DMS114 treated with DMSO at 0.1 percent for 48 hours (cell line): ENCODE data around the gene ARL4C.
"Not testable (repeated sequence)": the region's sequence is repeated elsewhere in the genome, so short reads cannot be mapped to it uniquely, and the experiment has no call there.

Experiments
- DNase-seq: peaks from one replicate; lab custom pipeline; 2025; ENCODE audit not compliant: unreplicated experiment; lab: John Stamatoyannopoulos, UW

ARL4C gene

DNA sequence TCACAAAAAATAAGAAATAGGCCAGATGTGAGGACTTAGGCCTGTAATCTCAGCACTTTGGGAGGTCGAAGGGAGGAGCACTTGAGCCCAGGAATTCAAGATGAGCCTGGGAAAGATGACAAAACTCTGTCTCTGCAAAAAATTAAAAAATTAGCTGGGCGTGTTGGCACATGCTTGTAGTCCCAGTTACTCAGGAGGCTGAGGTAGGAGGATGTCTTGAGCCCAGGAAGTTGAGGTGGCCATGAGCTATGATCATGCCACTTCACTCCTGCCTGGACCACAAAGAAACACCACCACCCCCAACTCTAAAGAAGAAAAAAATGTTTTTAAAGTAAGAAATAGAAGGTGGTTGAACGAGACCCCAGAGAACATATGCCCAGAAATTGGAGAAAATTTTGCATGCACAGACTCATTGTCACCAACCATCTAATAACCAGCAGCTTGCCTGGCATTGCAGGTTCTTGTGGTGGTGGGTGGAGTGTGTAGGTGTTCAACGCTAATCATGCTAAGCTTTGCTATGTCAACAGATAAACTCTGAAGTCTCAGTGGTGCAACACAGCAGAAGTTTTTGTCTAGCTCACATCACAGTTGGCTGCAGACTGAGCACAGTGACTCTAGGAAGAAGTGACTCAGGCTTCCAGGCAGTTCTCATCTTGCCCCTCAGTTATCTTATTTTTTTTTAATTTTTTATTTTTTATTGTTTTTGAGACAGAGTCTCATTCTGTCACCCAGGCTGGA is 18.6 kb downstream of the ARL4C start:
- DNase-seq, result no peak

DNA sequence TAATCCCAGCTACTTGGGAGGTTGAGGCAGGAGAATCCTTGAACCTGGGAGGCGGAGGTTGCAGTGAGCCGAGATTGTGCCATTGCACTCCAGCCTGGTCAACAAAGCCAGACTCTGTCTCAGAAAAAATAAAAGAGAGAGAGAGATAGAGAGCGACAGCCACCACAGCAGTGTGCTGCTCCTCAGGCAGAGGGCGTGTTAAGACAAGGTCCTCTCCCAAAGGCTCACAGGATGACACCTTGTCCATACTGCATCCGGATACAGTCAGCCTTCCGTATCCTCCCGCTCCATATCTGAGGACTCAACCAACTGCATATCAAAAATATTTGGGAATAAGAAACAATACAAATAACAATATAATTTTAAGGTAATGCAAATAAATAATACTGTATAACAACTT is 20.1 kb downstream of the ARL4C start:
- DNase-seq, result no peak

DNA sequence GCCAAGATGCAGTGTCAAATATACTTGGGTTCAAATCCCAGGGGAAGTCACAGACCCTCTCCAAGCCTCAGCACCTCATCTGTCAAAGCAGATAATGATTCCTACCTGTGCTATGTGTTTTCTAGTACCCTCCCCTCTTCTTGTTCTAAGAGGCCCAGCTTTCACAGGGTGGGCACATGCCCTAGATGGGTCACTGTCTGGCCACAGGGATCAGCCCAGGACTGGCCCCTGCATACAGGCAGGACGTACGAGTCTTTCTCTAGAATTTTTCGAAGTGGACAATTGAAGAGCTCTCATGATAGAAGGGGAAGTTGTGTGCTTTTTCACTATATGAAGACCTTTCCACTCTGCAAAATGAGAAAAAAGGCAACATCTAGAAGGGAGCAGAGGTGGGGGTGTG is 22.2 kb downstream of the ARL4C start:
- no peak for DNase-seq

DNA sequence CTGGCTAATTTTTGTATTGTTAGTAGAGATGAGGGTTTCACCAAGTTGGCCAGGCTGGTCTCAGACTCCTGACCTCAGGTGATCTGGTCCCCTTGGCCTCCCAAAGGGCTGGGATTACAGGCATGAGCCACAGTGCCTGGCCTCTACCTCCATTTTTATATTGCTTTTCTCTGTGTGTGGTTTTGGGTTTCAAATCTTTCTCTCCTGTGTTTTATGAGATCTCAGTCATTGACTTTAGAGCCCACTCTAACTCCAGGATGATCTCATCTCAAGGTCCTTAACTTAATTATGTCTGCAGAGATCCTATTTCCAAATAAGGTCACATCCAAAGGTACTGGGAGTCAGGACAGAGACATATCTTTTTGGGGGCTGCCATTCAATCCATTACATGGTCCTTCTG is 24.7 kb downstream of the ARL4C start:
- no peak for DNase-seq

DNA sequence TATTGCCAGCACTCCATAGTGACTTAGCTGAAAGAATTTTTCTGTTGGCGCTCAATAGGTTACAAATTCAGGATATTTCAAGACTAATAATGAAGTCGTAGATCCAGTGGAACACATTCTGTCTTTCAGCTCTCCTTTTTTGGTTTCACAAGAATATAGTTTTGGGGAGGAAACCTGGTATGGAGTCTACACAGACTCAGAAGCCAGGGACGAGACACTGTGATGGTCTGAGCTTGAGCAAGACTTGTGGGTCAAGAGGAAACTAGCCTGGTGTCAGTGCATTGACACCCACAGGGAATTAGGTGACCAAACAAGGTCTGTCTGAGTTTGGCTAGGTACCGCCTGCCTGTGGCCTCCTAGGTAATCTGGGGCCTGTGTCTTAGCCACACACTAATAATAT is 26.9 kb downstream of the ARL4C start:
- no peak for DNase-seq

DNA sequence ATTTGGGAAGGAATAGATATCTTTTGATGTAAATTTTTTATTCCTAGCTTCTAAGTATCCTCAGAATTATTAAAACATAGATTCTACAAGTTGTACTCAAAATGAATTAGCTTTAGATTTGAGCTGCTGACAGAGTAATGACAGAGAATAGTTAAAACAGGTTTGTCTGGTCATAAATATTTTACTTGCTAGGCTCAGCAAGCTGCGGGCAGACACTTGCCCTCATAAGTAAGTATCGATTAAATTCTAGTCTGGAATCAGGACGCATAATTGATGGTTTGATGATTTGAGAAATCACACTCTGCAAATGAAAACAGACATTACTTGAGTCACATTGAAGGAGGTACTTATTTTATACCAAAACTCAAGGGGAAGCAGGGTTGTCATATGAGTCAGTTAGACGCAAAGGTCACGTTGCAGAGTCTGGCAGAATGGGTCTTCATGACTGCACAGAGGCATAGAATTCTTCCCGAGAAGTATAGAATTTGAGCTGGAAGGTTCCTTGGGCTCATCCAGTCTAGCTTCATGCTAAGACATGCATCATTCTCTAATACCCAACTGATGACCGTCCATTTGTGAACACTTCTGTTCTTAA is 27.5 kb downstream of the ARL4C start:
- no peak for DNase-seq

DNA sequence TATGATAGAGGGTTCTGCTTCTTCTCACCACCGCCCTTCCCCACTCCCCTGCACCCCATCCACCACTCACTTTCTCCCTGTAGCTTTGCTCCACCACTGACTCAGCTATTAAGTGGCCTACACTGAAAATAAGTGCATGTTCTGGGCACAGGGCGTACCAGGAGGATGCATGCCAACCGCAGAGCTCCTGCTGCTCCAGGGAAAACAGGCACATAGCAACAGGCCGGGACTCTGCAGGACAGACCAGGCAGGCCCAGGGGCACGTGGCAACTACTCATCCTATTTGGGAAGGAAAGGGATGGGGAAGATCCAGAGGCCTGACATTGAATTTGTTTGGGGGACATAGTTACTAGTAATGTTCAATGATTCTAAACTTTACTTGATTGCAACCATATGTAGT is 28.4 kb downstream of the ARL4C start:
- DNase-seq, result no peak

DNA sequence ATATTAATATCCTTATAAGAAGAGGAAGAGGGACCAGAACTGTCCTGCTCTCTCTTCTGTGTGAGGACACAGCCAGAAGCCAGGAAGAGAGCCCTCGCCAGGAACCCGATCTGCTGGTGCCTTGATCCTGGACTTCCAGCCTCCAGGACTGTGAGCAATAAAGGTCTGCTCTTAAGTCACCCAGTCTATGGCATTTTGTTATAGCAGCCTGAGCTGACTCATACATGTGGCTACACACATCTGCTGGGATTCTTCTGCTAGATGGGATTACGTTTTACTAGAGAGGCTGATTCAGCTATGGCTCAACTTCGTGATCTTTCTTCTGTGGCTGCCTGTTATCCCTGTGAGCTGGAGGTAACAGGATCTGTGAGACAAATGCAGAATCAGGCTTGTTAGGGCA is 29.6 kb downstream of the ARL4C start:
- no peak for DNase-seq

DNA sequence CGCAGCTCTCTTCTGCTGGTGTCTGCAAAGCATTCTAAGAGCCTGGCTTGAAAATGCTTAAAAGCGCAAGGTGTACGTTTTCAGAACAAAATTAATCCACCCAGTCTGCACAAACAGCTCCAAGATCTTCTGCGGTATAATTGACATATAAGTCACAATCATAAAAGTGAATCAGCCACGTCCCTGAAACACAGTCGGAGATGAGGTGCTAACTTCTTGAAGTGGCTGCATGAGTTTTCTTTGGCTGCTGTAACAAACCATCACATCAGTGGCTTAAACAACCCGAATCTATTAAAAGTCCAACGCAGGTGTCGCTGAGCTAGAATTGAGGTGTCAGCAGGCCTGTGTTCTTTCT is 32.6 kb downstream of the ARL4C start:
- no peak for DNase-seq

DNA sequence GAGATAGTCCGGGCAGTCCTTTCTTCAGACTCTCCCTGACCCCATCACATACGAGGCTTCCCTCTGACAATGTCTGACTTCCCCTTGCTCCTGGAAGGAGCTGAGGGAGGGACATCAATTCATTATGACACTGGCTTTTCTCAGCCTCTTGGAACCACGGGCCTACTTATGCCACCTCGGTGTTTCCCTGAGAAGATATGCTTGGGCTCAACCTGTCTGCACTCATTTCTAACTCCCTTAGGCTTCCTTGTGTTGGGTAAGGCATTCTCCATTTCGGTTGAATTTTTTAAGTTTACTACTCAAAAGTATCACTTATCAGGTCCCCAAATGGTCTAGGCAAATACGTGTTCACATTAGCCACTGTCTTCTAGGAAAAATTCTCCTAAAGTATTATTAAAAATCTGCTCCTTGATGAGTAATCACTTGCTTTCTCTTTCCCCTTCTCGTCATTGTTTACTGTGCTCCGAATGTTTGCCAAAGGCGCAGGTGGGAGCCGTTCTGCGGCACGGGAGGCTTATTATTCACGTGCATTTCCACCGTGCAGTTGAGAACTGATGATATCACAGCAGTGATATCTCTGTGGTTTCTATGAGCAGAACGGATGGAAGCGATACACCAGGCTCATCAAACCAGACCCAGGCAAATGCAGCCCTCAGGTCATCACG is 33.1 kb downstream of the ARL4C start:
- no peak for DNase-seq

DNA sequence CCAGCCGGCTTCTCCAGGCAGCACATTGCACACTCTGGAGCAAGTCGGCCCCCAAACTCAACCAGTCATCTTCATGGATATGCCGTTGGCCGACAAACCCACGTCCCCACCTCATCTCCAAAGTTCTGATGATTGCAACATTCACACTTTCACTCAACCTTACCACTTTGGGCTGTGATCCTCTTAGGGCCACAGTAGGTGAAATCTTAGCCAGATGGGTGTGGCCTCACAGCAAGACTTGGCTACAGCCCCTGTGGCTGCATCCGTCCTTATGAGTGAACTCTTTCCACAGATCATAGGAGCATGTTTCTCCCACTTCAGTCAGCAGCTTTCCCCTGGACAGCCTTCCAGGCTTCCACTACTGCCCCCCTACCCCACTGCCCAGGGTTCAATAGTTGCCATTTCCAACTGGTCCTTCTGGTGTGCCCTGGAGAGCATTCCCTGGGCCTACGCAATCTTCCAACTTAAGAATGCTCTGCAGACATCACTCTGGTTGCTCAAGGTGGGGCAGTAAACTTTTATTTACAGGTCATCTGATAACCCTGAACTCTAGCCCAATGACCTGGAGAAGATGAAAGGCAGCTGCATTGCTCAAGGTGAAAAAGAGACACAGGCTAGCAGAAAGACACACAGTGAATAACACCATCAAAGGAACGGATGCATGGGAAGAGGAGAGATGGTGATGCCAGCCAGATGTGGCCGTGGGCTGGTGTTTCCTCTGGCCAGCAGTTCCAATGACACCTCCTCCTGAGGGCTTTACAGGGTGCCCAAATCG is 34.5 kb downstream of the ARL4C start:
- no peak for DNase-seq

DNA sequence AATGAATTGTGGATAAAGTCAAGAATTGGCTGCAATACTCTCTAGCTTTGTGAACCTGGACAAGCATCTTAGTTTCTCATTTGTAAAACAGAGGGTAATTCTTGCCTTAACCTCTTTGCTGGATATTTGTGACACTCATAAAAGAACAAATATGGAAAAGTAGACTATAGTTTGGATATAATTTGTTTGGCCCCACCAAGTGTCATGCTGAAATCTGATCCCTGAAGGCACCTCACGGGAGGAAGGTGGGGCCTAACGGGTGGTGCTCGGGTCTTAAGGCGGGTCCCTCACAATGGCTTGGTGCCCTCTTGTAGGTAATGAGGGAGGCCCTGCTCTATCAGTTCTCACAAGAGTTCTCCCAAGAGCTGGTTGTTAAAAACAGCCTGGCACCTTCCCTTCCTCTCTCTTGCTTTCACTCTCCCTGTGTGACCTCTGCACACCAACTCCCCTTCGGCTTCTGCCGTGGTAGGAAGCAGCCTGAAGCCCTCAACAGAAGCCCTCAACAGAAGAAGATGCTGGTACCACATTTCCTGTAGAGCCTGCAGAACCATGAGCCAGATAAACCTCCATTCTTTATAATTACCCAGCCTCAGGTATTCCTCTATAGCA is 37.4 kb downstream of the ARL4C start:
- no peak for DNase-seq

DNA sequence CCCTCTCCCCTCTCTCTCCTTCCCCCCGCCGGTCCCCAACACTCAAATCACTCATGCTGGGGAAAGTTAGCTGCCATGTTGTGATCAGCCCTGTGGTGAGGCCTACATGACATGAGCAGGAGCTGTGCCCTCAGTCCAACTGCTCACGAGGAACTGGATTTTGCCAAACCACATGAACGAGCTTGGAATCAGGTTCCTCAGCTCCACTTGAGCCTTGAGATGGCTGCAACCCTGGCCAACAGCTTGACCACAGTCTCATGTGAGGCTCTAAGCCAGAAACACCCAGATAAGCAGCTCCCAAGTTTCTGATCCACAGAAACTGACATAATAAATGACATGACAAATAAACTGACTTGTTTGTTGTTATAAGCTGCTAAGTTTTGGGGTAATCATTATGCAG is 38.4 kb downstream of the ARL4C start:
- DNase-seq, result no peak

DNA sequence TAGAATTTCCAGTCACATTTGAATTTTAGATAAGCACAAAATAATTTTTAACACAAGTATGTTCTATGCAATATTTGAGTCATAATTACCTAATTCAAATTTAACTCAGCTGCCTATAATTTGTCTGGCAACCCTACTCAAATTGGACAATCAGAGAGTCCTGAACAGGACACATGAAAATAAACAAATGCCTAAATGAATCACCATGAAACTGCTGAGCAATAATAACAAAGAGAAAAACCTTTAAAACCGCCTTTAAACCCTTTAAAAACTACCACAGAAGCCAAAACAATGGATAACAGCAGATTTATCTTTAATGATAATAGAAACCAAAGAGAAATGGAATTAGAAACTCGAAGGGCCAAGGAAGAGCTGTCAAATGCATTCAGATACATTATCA is 39.5 kb downstream of the ARL4C start:
- no peak for DNase-seq

DNA sequence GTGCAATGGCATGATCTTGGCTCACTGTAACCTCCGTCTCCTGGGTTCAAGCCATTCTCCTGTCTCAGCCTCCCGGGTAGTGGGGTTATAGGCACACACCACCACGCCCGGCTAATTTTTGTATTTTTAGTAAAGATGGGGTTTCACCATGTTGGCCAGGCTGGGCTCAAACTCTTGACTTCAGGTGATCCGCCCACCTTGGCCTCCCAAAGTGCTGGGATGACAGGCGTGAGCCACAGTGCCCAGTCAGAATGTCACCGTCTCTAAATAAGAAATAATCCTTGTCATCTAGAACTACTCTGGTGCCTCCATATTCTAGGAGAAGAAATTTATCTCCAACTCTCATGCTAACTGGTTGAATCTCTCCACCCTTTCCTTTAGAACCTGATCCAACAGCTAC is 41.6 kb downstream of the ARL4C start:
- not testable (repeated sequence) for DNase-seq

DNA sequence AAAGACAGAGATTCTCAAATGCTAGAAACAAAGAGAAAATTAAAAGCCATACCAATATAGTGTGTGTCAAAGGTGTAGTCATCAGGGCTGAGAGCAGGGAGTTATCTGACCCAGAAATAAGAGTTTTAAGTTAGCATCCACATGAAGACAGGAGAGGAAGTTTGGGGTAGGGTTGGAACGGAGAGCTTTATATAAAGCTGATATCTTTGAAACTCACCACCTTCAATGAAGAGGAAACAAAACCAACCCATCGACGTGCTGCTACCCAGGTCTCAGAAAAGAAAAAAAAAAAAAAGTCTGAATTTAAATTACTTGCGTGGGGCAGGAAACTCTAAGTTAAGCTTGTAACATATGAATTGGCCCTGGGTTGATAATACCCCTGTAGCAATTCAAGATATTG is 42.4 kb downstream of the ARL4C start:
- DNase-seq, result no peak

DNA sequence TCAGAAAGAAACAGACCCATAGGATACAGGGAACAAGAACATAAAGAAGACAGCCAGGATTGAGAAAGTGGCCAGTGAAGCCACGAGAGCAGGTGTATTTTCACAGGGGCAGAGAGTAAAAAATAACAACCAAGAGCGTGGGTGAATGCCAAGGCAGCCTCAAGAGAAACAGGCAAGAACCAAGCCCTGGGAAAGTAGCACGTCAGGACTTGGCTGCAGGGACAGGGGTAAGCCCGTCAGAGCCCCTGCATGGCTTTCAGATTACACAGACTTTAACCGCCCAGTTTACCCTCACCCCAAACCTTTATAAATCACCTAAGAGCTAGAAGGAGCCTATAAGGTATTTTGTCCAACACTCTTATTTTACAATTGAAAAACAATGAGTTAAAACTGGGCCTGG is 43.7 kb downstream of the ARL4C start:
- DNase-seq, result no peak

DNA sequence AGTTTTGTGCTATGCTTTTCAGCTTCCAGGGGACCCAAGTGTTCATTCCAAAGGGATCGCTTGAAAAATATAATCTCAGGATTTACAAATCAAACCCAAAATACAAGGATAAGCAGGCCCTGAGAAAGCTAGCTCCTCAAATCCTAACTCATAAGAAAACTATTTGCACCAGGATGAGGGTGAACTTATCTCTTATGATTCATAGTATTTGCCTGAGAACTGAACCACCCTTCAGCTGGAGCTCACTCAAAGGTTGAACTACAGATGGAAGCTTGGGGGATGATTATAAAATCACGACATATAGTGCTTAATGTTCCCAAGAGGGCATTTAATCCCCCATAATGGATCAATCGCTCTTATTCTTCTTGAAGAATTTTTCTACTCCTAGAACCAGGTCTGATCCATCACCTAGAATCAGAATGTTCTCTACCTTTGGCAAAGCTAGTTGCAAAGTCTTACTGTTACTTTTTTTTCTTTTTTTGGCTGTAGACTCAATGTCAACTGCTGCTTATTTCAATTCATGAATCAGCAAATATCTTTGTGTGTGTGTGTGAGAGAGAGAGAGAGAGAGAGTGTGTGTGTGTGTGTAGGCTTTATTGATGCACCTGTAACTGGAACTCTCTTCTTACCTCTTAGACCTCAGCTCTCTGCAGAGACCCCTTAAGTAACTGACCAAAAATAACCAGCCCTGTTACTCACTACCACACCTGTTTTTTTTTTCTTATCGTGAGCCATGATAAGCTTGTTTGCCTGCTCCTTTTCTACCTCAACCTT is 44.8 kb downstream of the ARL4C start:
- no peak for DNase-seq

DNA sequence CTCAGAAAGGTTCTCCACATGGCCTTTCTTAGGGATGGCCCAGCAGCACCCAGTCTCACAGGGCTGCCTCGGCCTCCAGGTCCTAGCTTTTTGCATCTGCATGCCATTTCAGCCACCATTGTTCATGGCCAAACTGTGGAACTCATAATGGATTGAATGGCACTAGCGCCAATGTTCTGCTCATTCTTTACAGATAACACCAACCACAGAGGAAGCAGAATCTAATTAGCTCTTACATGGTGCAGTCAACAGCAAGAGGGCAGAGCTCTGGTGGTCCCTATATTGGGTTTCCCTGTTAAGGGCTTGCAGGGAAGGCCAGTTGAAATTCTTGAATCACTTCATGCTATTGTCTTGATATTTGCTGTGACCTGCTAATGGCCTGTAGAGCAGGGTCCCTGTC is 45.6 kb downstream of the ARL4C start:
- DNase-seq, result no peak

DNA sequence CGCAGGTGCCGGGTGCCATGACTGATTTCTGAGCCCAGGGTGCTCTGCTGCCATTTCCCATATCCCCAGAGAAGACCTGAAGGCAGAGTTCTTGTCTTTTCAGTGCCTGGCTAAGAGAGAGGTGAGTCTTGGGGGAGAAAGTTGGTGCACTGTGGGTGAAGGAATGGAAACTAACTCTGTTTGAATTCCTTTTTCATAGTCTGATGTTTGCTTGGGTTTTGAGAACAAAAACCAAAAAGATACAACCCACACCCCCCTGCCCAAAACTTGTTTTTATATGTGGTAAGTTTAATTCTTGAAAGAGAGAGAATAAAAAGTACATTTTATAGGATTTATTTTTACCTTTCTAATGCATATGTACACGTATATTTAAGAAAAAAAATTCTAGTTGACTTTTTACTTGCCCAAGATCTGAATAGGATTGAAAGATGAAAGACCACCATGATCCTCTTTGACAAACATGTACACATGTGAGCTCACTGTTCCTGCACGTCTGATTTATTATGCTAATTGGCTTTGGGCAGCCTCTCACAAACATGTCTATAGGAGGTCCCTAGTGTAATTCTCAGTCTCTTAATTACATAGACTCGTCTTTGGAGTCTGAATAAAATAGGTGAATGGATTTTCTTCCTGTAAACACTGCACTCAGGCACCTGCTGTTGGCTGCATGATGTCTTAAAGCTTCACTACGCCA is 46.3 kb downstream of the ARL4C start:
- DNase-seq, result no peak
